Stimulated activated CD4-positive, alpha-beta T cell treated with anti-CD3 and anti-CD28 coated beads, Interleukin-1b, Interleukin-23, amount 100 ng/mL, for 4 hours (primary cell): ENCODE results near the gene KIAA1217.
A peak's percentile ranks its signal among the peaks of the same experiment; 100 is the strongest.

Experiments
- DNase-seq, 2 donors: peaks; one replicate each; pipeline ENCODE4 v3.0.0-alpha.2; 2020; ENCODE audit warnings: low read depth in 2 of 2

KIAA1217 gene

DNA sequence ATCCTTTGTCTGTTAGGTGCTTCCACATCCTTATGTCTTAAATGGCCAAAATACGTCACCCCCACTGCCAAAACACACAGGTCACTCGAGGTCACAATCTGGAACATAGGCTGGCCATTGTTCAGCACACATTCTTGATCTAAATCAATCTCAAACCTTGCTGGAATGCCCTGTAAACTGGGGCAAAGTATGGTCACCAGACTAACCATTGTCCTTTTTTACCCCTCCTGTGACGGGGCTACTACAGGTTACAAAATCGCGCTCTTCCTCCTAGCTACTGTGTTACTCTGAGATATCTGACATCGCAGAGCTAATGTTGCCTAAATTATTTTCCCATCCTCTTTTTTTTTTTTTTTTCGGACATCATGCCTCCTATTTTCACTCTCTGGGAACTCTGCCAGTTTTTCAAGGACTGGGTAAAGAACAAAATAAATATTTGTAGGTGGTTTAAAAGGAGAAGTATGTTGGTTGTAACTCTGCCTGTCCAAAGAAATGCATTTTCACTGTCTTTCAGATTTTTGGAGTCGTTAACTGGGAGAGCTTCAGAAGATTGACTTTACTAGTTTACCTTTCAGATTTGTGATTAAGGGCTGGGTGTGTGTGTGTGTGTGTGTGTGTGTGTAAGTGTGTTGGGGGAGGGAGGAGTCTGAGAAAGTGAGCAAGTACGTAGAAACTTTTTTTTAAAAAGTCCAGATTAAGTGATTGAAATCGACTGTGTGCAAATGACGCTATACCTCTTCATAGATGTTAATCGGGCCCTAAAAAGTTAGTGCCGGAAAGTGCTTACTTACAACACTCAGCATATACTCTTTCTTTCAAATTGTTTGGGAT is 942 bp upstream of the KIAA1217 start:
- no peak for DNase-seq

DNA sequence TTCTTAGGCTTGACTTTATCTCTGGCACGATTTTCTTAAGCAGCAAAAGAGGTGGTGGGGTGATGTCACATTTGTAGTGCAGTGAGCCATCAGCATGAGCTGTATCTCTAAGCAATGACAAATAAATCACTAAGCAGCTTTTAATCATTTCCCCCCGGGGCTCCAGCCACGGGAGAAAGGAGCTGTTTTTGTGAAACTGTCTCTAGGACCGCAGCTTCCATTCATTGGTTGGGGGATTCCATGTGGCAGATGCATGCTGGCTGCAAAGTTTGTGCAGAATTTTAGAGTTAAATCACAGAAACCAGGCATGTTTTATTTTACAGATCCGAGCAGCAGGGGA is 464 bp downstream of the KIAA1217 start:
- DNase-seq = peak in 1 of 2 donors; percentile 7

DNA sequence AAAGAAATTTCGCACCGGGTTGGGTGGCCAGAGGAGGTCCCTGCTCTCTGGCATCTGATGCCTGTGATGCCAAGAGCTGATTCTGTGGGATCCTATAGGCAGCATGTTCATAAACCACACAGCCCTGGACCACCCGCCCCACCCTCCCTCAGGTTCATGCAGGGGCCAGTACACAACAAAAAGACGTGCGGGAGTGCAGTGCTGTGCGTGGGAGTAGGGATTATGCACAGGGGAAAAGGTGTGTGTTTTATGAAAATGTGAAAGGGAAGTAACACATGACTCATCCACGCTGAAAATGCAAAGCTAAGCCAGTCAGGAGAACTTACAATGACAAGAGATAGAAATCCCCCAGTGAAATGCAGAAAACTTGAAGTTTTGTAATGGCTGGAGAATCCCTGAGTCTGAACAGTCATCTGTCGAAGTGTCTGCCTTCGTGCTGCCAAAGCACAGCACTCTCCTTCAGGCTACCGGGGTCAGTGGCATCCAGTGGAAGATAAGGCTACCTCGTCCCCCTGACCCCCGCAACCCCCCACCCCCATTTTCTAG is 1.1 kb downstream of the KIAA1217 start:
- peak in 1 of 2 donors; percentile 17 for DNase-seq

DNA sequence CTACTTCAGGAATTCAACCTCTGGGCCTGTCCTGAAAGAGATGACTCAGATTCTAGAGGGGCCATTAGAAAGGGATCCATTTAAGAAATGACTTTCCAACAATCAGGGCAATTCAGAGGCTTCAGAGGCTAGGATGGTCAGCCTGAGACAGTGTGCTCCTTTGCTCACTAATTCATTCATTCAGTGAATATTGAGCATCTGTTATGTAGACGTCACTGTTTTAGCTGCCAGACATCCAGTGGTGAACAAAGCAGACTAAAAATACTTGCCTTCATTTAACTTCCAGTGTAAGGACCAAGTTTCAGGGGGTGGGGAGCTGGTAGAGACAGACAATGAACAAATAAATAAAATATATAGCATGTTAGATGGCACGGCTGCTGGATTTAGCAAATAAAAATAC is 1.6 kb downstream of the KIAA1217 start:
- no peak for DNase-seq

DNA sequence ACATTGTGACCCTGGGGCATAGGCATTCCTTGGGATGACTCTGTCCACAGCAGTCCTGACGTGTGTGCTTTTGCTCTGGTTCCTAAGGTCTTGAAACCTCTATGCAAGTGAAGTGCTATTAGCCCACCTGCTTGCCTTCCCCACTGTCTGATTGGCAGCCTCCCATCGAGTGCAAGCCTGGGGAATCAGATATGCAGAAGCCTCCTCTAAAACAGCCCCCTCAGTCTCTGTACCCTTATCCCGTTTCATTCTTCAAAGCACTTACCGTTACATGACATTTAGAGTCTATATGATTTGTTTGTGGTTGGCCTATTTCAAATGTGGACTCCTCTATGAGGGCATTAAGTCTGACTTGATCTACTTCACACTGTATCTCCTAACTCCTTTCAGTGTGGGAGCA is 4.3 kb downstream of the KIAA1217 start:
- no peak for DNase-seq

DNA sequence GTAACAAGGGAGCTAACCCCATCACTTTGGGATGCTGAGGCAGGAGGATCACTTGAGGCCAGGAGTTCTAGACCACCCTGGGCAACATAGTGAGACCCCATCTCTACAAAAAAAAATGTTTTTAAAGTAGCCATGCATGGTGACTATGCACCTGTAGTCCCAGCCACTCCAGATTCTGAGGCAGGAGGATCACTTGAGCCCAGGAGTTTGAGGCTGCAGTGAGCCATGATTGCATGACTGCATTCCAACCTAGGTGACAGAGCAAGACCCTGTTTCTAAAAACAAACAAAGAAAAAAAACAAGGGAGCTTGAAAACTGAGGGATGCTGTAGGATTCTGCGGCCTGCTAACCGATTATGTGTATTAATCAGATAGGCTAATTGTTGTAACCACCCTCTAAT is 4.9 kb downstream of the KIAA1217 start:
- no peak for DNase-seq

DNA sequence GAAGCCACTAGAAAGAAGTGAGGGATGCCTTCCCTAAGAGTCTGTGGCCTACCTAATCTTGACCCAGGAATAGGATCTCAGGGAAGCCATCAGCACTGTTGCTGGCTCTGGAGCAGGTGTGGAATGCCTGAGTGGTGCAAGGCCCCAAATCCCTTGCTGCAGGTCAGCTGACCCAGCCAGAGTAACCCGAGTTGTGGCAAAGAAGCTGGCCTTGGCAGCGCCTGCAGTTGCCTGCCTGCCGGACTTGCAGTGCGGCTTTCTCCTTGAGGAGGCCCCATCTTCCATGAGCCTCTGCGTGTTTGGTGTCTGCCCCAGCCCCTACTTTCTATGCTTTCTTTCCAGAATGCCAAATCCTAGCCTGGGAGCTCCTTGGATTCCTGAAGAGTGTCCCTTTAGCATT is 5.8 kb downstream of the KIAA1217 start:
- no peak for DNase-seq

DNA sequence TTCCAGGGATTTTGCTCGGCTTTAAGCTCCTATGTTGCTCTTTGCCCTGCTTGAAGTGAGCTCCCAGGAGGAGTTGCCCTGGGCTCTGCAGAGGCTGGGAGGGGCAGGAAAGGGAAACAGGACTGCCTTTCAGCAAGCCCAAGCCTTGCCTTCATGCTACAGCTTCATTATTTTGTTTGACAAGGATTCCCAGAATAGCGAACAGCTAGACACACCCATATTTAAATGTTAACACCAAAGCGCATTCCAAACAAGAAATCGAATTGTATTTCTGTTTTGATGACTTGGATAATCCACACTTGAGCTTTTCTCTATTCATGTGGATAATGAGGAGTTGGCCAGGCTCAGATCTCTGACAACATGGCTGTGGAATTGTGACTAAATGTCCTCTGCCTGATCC is 6.3 kb downstream of the KIAA1217 start:
- no peak for DNase-seq

DNA sequence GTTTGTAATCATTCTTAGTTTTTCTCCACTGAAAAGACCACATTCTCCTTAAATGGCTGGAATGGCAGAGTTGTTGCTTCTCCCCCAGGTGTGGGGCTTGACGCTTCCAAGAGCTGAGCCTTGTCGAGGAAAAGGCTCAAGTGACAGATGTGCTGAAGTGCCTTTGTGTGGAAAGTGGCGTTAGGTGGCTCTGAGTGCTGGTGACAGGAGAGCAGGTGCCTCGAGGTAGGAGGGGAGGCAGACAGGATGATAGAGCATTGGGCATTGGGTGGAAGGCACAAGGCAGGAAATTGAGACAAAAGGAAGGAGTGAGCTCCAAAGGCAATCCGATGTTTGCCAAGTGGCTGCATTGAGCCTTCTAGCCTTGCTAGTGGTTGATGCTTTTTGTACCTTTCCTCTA is 6.7 kb downstream of the KIAA1217 start:
- DNase-seq = no peak

DNA sequence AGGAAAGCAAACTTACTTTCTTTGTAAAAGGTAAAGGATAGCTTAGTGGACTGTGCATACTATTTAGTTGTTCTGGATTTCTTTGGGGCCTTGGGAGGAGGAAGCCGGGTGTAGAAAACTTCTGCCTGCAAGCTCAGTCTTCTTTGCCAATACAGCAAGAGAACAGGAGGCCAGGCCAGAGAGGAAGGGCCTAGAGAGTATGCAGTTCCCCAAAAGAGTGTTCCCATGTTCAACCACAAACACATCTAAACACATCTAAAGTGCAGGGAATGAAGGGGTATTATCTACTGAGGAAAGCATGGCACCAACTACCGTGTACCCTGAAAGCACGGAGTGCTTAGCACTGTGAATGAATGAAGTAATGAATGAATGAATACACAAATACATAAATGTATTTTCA is 11.0 kb downstream of the KIAA1217 start:
- no peak for DNase-seq

DNA sequence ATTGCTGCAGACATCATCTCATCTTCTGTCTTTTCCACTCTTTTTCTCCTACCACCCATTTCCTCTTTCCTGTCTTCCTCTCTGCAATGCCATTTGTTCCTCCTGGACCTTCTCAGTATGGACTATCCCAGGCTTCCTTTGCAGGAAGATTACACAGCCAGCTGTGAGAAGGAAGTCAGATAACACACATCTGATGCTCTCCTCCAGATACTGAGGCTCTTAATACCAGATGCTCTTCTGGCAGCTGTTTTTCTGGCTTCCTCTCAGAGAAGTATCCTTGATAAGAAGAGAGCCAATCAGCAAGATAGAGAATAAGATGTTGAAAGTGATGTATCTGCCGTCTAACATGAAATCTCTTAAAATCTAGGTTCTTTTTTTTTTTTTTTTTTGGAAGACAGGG is 14.4 kb downstream of the KIAA1217 start:
- no peak for DNase-seq

DNA sequence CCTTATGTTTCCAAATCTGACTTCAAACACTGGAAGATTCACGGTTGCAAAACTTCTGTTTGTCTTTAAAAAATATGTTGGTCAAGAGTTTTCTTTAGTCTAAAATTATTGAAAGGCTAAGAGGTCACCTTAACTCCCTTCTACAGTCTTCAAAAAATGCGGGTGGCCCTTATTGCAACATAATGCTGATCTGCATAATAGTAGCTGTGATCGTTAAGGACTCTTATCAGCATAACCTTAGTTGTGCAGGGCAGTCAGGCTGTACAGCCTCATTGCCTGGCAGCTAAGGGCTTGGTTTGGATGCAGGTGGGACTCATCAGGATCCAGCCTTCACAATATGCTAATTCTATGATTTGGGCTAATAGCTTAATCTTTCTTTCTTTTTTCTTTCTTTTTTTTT is 15.0 kb downstream of the KIAA1217 start:
- no peak for DNase-seq

DNA sequence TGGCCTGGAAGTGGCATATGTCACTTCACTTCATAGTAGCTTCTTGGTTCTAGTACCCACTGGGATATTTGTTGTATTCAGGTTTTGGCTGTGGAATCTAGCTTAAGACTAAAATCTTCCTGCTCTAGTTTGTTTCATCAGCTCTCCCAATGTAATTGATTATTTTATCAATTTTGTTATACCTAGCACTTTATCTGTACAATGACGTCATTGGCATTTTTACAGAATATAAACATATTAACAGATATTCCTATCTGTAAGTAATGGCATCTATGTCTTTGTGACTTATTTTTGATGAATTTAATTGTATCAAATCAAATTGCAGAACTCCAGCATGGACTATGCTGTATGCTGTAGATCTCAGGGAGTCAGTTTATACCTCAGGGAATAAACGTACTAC is 19.7 kb downstream of the KIAA1217 start:
- DNase-seq = no peak

DNA sequence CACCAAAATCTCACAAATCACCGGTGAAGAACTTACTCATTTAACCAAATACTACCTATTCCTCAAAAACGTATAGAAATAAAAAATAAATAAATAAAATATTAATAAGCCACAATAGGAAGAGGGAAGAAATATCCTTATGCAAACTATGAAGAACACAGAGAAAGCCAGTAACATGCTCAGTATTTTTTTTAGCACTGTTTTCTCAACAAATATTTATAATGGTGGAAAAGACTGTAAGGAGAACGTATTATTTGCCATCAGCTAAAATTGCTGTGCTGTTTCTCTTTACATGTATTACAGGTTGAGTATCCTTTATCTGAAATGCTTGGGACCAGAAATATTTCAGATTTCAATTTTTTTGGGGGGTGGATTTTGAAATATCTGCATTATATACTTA is 21.0 kb downstream of the KIAA1217 start:
- no peak for DNase-seq

DNA sequence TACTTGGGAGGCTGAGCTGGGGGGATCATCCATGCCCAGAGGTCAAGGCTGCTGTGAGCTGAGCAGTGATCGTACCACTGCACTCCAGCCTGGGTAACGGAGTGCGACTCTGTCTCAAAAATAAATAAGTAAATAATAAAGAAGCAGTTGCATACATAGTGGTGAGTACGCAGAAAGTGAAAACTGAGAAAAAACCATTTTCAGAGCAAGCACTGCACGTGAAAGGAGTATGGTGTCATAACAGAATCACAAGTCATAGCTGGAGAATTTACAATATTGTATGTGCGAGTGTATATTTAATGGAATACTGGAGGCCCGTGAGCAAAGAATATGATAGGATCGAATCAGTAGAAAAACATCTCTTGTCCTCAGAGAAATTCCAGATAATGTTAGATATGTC is 22.3 kb downstream of the KIAA1217 start:
- no peak for DNase-seq

DNA sequence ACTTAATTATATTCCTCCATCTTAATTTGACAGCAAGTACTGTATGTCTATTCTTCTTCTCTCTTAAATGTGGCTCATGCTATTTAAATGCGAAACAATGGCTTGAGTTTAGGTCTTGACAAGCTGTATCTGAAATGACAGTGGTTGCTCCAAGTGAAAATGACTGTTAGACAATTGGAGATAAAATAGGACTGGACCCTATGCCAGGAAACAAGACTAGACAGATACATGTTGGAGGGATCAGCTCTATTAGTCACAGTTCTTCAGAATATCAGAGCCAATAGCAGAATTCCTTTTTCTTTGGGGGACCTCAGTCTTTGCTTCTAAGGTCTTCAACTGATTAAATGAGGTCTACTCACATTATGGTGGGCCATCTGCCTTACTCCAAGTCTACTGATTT is 25.8 kb downstream of the KIAA1217 start:
- no peak for DNase-seq

DNA sequence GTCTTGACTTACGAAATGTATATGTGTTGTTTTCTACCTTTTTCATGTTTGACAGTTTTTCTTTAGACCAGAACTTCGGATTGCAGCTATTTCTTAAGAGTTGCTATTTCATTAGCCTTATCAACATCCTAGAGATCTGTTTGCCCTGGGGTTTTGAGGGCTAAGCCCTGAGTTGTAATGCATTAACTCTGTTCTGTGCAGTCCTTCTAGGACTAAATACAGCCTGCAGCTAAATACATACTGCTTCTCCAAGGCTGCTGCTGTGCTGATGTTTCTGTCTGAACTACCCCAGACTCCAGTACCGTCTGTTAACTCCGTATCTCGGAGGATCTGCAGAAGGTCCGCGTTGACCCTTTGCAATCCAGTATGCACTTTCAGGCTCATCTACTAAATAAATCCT is 26.5 kb downstream of the KIAA1217 start:
- no peak for DNase-seq

DNA sequence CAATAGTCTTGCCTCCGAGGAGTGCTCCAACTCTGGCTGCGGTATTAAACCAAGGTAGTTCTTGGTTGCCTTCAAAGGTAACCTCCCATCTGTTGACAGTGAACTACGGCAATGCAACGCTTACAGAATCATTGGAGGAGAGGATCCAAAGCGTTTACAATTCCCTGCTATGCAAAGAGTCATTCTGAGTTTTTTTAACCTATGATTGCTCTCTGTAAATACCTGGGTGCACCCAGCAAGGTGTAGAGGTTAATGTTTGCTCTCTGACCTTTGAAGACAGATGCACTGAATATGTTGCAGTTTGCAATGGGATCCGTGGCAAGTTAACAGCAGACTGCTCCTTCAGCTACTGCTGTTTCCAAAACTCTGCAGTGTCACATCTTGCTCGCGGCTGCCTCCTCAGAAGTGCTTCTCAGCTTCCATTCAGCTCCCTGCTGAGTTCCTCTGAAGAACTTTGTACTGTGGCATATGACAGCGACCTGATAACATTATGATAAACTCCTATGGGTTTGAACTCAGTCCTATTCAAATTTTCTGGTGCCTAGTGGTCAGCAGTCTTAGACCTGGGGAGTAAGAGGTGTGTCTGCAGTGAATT is 29.0 kb downstream of the KIAA1217 start:
- DNase-seq = no peak

DNA sequence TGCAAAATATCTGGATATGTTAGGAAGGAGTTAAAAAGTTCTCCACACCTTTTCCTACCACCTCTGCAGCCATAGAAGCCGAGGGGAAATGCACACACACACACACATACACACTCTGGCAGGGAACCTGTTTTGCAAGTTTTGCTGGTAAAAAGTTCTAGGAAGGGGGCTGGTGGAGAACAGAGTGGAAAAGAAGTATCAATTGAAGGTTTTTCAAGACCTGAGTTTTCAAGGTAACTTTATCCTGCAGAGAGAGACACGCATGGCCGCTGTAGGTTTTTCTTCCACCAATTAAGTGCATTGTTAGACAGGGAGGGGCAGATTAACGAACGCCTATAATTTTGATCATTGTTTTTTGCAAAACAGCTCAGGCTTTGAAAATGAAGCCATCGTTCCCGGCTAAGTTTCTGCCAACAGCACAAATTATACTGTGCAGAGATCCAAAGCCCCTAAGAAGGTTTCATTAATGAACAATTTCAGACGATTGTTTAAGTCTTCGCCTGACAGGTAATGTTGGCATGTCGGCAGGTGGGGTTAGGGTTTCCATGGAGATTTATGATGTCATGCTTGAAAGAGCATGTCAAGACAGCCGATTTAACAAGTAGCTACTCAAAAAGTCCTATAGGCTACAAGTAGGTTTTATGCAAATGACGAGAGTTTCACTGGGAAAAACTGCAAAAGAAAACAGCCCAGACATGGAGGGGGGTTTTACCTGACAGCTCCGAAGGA is 29.7 kb downstream of the KIAA1217 start:
- no peak for DNase-seq

DNA sequence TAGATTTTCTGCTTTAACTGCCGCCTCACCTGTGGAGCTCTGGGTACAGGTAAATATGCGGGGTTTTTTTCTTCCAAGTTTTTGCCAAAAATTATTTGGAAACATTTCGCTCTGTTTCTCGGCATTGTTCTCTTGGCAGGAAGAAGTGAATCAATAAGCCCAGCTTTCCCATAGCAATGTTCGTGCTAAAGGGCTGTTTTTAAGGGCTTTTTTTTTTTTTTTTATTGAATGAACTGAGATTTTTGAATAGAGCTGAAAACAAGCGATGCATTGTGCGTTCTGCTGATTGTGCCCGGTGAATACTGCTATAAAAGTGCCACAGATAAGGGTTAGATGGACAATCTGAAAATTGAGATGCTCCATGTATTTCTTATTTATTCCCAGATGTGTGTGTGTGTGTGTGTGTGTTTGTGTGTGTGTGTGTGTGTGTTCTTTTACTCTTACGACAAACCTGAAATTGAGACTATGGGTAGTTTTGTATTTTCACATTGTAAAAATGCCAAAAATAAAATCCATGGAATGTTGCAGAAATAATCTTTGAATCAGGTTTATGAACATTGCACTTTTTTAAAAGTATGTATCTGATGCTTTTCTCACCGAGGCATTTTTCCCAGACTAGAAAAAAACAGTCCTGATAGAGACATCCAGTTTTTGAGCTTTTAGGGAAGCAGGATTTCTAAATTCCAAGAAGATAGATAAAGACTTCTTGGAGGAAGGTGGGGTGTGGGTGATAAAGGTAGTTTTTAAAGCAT is 30.5 kb downstream of the KIAA1217 start:
- no peak for DNase-seq

DNA sequence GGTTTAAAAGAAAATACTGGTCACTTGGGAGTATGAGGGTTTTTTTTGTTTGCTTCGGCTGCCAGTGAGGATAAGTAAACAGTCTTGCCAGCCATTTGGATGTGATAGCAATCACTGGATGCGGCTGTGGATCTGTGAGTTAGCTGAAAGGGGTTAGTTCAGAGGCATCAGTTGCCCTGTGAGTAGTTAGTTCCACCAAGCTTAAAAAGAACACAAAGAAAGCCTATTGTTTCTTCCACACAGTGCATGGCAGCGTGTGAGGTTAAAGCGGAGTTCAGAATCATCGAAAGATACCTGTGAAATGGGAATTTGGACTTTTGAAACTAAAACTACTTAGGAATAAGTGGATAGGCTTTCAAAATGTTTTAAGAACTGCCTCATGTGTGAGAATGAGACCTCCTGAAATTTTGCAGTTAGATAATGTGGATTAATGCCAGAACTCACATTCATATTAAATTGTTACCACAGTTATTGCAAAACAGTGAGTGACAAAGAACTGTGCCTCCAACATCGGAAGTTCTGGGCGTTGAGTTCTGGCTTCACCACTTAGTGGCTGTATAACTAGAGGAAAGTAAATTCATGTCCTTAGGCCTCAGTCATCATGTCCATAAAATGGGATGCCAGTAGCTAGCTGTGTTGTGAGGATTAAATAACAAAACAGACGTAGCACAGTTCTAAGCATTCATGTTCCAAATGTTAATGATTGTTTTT is 31.3 kb downstream of the KIAA1217 start:
- DNase-seq = no peak
